Glutamatergic neuron (in vitro differentiated cells): ENCODE measurements around the gene CACFD1. TPM values are rescaled to one million over a fixed set of nuclear protein-coding genes. Genes with fewer than 3 reads are reported as not detected.
"Not testable (repeated sequence)": the region's sequence is repeated elsewhere in the genome, so short reads cannot be mapped to it uniquely, and the experiment has no call there.

Source experiments
- DNase-seq: peaks from one replicate; pipeline ENCODE4 v3.0.0; 2022
- H3K27ac Mint-ChIP-seq: one replicate; pipeline ENCODE4 v1.8.0; 2020; ENCODE audit warnings: mild to moderate bottlenecking, mixed read lengths, inconsistent platforms; ENCODE audit not compliant: unreplicated experiment
- H3K27me3 Mint-ChIP-seq: one replicate; pipeline ENCODE4 v1.8.0; 2020; ENCODE audit warnings: mild to moderate bottlenecking, moderate library complexity, mixed read lengths, inconsistent platforms; ENCODE audit not compliant: unreplicated experiment
- H3K36me3 Mint-ChIP-seq: one replicate; pipeline ENCODE4 v1.8.0; 2020; ENCODE audit warnings: mild to moderate bottlenecking, mixed read lengths, inconsistent platforms; ENCODE audit not compliant: unreplicated experiment
- H3K4me1 Mint-ChIP-seq: one replicate; pipeline ENCODE4 v1.8.0; 2020; ENCODE audit warnings: mild to moderate bottlenecking, low read depth, mixed read lengths, inconsistent platforms; ENCODE audit not compliant: unreplicated experiment
- H3K4me3 Mint-ChIP-seq: one replicate; pipeline ENCODE4 v1.8.0; 2020; ENCODE audit warnings: mild to moderate bottlenecking, mixed read lengths, inconsistent platforms; ENCODE audit not compliant: unreplicated experiment
- H3K9me3 Mint-ChIP-seq: one replicate; pipeline ENCODE4 v1.8.0; 2020; ENCODE audit warnings: mild to moderate bottlenecking, moderate library complexity, mixed read lengths, inconsistent platforms; ENCODE audit not compliant: unreplicated experiment
- CTCF ChIP-seq: fragments of 200-600 bp; sonication (generic); IDR thresholded peaks from one replicate; pipeline ENCODE4 v1.5.0; 2021; ENCODE audit not compliant: partially characterized antibody, unreplicated experiment
- total RNA-seq: library from RNA; stranded (reverse); fragmentation: NEBNext Ultra II Directional; extraction: Animal tissue kit (Norgen Biotek cat#: 25700); gene quantifications from one replicate; pipeline ENCODE4 v1.2.1, GENCODE V29; 2021; ENCODE audit not compliant: unreplicated experiment

CACFD1 gene
- total RNA-seq, 1 donor from 2014 or later, result 45.4 TPM

GRCh38 chr9:133445293-133445969 lies 14.3 kb upstream of the CACFD1 start:
- peaks cover 3% of the 10 kb centered on the region for H3K4me1 Mint-ChIP-seq
- peaks cover 6% of the 10 kb centered on the region for H3K27me3 Mint-ChIP-seq
- no peaks in the 10 kb centered on the region for H3K36me3 Mint-ChIP-seq
- peaks cover 4% of the 10 kb centered on the region for H3K9me3 Mint-ChIP-seq
- no peak overlapping the region for H3K27ac Mint-ChIP-seq
- H3K4me3 Mint-ChIP-seq, result no peak overlapping the region
- DNase-seq, result no peak
- no peak for TF ChIP-seq CTCF

GRCh38 chr9:133448487-133448972 lies 11.2 kb upstream of the CACFD1 start:
- Mint-ChIP-seq H3K27ac (no peak overlapping the region), H3K4me1 (no peaks in the 10 kb centered on the region), H3K27me3 (peaks cover 3% of the 10 kb centered on the region), H3K4me3 (no peak overlapping the region), H3K9me3 (peaks cover 4% of the 10 kb centered on the region), H3K36me3 (no peaks in the 10 kb centered on the region)
- no peak for TF ChIP-seq CTCF
- no peak for DNase-seq

- peaks cover 5% of the 10 kb centered on the region for H3K4me1 Mint-ChIP-seq
- H3K4me3 Mint-ChIP-seq, result no peak overlapping the region
- H3K27ac Mint-ChIP-seq, result no peak overlapping the region
- no peak for DNase-seq
- no peak for TF ChIP-seq CTCF
- no peaks in the 10 kb centered on the region for H3K36me3 Mint-ChIP-seq
- H3K27me3 Mint-ChIP-seq, result peaks cover 3% of the 10 kb centered on the region
- peaks cover 4% of the 10 kb centered on the region for H3K9me3 Mint-ChIP-seq
Measured at GRCh38 chr9:133449760-133450159, 10.0 kb upstream of the CACFD1 start.

DNA sequence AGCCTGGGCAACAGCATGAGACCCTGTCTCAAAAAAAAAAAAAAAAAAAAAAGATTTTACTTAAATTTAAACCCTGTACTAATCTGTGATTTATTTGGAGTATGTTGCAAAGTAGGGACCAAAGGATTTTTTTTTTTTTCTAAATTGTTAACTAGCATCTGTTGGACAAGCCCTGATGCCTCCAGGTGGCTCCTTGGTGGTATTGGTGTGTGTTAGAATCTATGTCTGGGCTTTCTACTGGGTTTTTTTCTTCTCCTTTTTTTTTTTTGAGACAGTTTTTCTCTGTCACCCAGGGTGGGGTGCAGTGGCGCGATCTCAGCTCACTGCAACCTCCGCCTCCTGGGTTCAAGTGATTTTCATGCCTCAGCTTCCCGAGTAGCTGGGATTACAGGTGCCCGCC lies 7.9 kb upstream of the CACFD1 start:
- DNase-seq, H3K36me3 Mint-ChIP-seq, H3K27me3 Mint-ChIP-seq, H3K27ac Mint-ChIP-seq, H3K4me1 Mint-ChIP-seq, H3K4me3 Mint-ChIP-seq, H3K9me3 Mint-ChIP-seq: not testable (repeated sequence)

- no peak overlapping the region for H3K27ac Mint-ChIP-seq
- peaks cover 2% of the 10 kb centered on the region for H3K27me3 Mint-ChIP-seq
- no peak overlapping the region for H3K4me3 Mint-ChIP-seq
- H3K4me1 Mint-ChIP-seq, result peaks cover 5% of the 10 kb centered on the region
- no peaks in the 10 kb centered on the region for H3K9me3 Mint-ChIP-seq
- DNase-seq, result no peak
- no peaks in the 10 kb centered on the region for H3K36me3 Mint-ChIP-seq
- TF ChIP-seq CTCF, result no peak
Measured at GRCh38 chr9:133452562-133452961, 7.2 kb upstream of the CACFD1 start.
